CD4-positive, alpha-beta T cell treated with Interleukin-15 for 4 hours (primary cell): ENCODE data around the gene ZNF385C.

Experiments
- DNase-seq: peaks from one replicate; pipeline ENCODE4 v3.0.0-alpha.2; 2020; ENCODE audit warnings: low spot score

ZNF385C gene

DNA sequence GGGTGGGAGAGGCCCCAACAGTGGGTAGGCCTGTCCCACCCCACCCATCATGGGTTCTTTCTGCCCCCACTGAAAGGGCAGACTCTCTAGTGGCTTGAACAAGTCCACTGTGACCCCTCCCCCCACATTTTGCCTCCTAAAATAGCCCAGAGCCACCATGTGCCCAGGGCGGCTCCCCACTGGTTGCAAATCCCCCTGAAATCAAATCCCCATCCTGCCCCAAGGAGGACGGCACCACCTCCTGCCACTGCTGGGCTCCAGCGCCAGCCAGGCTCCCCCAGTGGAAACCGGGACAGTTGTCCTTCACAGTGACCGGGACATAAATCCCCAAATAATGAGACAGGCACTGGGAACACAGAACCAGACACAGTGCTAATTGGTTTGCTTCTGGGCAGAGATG is 20.5 kb downstream of the ZNF385C start:
- DNase-seq = no peak

DNA sequence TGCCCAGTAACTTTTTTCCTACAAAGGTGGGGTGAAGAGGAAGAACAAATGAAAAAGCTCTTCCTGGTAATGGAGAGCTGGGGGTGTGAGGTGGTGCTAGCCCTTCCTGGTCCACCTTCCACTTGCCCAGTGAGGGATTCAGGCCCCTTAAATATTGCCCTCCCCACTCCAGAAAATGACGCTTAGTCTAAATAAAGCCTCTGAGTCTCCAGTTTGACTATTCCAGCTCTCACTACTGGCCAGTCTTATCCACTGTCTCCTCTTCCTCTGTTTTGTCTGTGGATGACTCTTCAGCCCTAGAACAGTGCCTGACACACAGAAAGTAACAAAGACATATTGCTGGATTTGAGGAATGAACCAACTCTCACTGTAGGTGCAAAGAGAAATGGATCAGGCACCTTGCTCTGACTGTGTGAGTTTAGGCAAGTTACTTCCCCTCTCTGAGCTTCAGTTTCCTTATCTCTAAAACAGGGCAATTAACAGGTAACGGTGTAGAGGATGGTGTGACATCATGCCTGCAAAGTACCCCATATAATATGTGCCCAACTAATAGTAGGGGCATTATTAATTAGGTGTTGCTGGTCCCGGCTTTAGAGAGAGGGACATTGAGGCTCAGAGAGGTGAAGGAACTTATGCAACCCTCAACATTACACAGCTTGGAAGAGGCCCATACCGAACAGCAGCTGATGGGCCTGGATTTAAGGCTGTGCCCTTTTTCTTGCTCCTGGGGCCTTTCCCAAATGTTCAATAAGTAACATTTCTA is 21.3 kb downstream of the ZNF385C start:
- DNase-seq = no peak

DNA sequence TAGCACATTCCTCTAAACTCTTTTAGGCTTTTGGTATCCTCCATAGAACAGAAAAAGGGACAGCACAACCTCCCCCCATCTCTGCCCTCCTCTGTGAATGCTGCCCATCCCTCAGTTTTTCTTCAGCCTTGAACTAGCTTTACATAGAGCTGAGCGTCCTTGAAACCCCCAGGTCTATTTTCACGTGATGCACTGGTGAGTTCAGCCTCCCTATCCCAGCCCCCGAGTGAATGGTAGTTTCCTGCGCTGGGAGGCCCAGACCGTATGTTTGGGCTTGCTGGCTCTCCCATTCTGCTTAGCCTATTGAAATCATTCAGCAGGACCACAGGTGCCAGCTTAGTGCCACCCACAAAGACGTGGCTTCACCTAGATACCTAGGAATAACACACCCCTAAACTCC is 22.5 kb downstream of the ZNF385C start:
- no peak for DNase-seq

DNA sequence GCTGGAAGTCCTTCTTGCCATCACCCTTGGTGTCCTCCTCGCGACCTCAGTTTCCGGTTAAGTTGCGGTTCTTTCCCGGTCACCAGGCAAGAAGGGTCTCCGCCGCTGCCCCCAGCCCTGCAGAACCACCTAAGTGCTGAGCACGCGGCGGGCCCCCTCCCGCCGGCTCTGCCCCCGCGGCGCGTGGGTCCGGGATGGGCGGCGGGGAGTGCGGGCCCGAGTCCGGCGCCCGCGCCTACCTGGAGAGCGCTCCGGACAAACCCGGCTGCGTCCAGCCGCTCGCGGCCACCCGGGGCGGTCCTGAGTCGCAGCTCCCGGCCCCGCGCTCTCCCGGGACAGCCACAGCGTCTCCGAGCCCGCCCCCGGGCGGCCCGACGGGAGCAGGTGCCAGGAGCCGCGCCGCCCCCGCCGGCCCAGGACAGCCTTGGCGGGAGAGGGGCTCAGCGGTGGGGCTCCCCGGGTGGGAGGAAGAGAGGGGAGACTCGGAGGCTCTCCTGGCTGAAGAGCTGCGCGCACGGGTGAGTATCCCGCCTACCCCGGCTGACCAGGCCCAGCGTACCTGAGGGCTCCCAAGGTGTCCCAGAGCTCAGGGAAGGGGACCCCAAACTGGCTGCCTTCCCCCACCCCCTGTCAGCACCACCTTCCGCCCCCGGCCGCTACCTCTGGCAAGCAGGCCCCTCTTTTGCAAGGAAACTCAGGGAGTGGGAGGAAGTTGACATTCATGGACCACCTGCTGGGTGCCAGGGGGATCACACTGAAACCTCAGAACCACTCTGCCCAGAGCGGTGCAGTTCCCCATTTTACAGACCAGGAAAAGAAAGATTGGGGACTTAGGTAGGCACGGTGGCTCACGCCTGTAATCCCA is 25.7 kb downstream of the ZNF385C start:
- DNase-seq = no peak

DNA sequence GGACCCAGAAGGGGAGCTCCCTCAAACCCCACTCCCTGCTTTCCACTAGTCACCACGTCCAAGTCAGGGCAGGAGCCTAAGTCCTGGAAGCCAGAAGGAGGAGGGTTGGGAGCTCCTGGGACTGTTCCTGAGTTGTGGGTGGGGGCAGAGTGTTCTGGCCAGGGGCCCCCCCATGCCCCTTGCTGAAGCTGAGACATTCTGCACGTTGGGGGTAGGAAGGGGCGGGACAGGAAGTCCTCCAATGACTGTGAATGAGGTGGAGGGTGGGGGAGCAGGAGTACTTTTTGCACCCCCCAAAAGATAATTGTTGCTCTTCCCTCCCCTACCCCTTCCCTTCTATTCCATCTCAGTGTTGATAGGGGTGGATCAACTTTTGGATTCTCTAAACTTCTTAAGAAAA is 26.5 kb downstream of the ZNF385C start:
- no peak for DNase-seq

DNA sequence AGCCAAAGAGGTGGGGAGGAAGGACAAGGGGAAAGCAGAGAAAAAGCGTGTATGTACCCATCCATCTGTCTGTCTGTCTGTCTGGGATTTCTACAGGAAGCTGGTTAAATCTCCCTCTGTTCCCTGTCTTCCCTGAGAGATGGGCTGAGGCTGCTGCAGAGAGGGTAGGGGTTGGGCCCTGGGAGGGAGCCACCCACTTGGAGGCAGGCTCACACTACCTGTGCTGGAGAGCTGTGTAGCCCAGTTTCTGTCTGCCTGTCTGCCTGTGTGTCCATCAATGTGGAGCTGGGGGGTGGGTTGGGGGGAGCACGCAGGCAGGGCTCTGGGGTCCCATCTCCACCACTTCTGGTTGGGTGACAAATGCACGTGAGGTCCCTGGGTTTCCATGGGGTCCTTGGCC is 29.3 kb downstream of the ZNF385C start:
- DNase-seq = no peak

DNA sequence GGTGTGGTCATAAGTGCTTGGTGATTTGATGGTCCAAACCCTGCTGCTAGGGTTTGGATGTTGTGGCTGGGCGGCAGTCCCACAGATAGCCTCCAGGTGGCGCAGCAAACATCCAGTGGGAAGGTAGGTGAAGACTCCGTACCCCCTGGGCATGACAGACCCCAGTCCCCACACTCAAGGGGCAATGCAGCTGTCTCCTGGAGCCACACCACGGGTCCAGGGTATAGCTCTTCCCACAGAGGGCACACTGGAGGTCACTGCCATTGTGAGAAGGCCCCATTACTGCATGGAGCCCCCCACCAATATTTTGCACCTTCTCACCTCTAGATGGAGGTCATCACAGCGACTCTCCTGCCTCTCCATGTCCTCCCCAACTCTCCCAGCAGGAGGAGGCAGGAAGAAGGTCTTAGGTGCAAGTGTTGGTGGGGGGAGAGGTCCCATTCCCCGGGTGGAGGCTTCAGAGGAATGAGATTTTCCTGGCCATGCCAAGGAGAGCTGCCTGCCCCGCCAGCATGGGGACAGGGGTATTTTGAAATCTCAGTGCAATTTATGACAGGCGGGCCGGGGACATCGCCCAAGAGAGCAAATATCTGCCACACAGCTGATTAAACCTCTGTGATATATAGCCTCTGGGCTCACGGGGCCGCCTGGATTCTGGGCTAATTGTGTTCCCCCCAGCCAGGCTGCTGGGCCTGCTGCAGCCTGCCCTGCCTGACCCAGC is 30.7 kb downstream of the ZNF385C start:
- peak; percentile 73 for DNase-seq

DNA sequence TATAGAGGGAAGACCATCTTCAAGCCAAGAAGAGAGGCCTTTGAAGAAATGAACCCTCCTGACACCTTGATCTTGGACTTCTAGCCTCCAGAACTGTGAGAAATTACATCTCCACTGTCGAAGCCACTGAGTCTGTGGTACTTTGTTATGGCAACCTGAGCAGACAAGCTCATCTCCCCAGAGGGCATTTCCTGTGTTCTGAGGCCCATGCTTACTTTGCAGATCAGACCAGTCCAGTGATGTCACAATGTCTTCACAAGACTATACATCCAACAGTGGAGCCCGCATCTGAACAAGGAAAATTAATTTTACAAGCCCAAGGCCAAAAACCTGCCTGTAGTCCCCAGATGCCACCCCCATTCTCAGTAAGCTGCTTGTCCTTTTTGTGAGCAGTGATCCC is 33.1 kb downstream of the ZNF385C start:
- no peak for DNase-seq

DNA sequence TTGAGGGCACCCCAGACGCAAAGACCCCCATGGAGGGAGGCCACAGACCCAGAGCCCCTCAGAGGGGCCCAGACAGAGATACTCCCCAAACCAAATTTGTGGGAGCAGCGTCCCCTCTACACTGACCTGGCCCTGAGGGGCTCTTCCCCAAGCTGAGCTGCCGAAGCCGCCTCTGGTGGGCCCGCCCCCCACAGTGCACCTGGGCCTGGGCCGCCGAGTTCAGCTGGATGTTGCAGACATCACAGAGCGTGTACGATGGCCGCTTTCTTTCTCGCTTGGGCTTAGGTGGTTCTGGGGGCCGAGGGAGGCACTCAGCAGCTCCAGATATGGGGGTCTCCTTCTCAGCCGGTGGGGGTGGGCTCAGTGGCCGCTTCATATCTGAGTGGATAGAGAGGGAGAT is 35.6 kb downstream of the ZNF385C start:
- DNase-seq = no peak

DNA sequence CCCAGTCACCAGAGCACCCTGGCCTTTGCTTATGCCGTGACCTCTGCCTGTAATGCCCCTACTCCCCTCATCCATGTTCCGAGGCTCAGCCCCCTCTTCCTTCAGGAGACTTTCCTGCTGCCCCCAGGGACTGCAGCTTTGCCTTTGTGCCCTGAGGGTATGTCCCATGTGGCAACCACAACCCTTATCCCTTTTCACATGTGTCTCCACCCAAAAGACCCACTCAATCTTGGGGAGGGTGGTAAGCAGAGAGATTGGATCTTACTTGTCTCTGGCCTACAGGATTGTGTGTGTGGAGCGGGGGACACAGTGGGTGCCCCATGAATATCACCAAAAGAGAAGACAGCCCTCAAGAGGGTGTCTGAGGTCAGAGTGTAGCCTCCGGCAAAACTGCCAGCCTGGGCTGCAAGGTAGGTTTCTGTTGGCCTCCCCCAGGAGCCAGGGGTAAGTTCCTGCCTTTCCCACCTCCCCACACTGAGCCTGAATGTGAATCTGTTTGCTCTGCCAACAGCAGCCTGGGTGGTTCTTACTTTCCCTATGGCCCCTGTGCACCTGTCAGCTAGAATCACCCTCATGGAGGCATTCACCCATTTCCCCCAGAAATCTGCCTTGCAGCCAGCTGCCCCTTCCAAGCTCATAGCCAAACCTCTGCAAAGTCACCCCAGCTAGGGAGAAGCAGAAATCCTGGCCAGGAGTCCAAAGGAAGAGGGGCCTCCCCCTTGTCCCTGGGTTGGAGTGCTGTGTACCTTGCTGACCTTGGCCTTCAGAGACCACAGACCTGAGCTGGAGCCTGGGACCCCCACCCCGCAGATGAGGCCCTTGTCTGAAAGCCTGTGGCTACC is 36.4 kb downstream of the ZNF385C start:
- no peak for DNase-seq

DNA sequence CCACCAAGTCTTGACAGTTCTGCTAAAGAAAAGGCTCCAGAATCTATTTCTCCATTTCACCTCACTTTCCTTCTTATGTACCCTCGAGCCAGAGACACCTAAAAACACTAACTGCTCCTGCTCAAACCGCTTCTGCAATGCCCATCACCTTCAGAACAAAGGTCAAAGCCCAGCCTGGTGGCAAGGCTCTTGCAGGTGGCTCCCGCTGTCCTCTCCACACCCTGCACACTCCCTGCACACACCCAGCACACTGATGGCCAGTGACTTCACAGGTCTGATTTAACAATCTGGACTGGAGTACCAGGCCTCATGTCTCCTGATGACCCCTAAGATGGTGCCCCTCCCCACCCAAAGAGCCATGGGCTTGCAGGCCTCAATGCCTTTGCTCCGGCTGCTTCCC is 38.0 kb downstream of the ZNF385C start:
- no peak for DNase-seq

DNA sequence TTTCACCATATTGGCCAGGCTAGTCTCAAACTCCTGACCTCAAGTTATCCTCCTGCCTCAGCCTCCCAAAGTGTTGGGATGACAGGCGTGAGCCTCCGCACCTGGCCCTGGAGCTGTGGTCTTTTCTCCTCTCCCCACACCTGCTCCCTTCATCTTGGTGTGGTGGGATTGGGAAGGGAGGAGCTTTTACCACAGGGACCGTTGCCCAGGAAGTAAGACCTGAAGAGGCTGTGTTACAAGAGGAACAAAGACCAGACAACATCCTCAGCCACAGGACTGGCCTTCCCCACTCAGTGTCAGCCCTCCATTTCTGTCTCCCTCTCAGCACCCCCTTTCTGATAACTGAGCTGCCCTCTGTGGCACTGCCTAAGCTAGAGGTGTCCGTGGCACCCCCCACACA is 38.5 kb downstream of the ZNF385C start:
- no peak for DNase-seq

DNA sequence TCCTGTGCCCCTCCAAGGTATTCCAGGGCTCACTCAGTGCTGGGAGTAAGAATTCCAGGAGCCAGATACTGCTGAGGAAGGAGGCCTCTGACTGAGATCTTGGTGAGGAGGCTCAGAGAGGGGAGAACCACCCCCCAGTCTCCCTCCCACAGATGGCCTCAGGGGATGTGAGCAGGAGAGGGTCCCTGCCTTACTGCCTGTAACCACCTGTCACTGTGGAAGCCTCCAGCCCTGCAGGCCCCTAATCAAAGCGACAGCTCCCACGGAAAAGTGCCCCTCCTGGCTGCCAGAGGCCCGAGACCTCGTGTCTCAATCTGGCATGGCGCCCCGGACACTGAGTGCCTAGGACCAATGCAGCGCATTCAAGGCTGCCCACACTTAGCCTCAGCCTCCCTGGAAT is 40.2 kb downstream of the ZNF385C start:
- no peak for DNase-seq

DNA sequence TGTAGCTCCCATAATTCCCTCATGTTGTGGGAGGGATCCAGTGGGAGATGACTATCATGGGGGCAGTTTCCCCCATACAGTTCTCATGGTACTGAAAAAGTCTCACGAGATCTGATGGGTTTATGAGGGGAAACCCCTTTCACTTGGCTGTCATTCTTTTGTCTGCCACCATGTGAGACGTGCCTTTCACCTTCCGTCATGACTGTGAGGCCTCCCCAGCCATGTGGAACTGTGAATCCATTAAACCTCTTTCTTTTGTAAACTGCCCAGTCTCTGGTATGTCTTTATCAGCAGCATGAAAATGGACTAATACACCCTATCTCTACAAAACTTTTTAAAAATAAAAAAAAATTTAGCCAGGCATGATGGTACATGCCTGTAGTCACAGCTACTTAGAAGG is 41.6 kb downstream of the ZNF385C start:
- no peak for DNase-seq

DNA sequence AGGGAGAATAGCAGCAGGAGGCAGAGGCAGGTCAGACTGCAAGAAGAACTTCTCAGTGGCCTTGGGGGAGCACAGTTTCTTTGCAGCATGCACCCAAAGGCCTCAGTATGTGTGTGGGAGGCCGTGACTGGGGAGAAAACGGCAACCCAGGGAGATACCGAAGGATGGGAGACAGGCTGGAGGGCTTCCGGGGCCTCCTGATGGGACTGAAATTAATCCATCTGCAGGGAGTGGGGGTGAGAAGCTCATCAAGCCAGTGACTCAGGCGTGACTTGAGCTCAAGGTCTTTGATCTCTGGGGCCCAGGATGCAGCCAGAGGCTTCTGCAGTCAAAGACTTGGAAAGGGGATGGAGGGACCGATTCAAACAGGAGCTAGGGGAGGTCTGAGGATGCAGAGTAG is 42.8 kb downstream of the ZNF385C start:
- no peak for DNase-seq

DNA sequence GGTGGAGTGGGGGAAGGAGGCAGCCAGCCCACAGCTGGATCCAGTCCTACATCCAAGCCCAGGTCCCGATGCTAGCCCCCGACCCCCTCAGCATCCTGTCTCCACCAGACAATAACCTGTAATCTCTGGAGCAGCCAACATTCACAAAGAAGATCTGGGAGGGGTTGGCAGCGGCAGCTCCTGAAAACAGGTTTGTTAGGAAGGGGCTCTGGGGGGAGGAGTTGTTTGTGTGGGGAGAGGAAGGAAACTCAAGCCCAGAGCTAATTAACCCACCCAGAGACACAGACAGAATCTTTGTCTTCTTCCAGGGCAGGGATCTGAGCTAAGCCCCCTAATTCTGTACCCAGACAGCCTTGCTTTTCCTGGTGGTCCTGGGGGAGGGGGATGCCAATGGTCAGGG is 43.2 kb downstream of the ZNF385C start:
- no peak for DNase-seq

DNA sequence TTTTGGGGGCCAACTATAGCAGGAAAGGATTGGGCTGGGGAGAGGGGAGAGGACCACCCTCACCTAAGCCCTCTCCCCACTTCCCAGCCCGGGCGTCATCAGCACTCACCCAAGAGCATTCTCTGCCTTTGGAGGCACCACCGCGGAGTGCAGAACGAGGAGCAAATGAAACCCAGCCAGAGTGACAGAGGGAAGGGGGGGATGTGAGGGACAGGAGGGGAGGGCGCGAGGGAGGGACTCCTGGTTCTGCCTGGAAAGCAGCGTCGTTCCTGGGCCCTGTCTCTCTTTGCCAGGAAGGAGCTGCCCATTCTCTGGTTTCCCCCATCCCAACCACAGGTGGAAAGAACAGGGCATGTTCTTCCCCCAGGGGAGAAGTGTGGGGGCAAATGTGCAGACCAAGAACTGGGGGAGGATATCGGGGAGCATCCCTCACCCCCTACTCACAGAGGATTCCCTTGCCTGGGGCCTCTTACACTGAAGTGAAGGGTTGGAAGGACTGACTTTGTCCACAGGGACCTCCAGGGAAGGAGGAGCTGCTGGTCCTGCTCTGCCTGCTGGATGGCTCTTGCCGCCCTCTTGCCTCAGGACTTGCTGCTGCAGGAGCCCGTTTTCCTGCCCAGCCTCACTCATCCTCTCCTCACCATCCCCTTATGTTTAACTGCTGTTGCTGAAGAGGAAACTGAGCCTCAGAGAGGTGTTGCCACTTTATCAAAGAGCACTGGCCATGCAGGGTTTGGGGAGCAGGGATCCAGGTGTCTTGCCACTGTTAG is 44.4 kb downstream of the ZNF385C start:
- DNase-seq = no peak

DNA sequence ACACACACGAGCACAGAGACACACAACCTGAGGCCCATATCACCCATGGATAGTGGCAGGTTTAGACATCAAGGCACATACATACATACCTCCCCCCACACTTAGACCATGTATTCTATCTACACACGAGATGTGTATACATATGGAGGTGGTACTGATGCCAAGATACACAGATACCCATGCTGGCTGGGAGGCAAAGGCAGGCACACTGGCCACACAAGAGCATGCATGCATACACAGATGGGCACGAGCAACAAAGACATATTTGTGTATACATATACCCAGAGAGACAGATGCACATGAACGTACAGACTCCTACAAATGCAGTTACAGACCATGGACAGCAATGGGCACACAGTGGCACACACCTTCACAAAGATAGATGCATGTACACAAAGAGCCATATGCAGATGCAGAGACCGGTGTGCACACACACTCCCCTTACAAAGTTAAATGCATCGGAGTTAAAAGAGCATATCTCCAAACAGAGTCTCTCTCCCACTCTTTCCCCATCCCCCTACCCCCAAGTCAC is 45.9 kb downstream of the ZNF385C start:
- DNase-seq = no peak

DNA sequence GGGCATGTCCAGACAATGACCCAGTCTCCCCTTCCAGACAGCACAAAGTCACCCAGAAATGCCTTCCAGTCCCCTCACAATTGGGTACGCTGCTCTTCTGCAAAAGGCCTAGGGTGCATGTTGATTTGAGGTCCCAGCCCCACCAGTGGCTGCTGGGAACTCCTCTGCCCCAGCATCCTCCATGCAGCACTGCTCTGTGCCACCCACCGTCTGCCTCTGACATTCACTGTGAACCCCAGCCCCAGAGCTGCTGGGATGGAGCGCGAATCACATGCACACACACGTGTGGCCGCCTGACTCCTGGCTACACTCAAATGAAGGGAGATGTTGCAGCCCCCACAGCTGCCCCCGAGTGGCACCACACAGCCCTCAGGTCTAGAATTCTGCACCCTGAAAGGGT is 46.6 kb downstream of the ZNF385C start:
- DNase-seq = no peak

DNA sequence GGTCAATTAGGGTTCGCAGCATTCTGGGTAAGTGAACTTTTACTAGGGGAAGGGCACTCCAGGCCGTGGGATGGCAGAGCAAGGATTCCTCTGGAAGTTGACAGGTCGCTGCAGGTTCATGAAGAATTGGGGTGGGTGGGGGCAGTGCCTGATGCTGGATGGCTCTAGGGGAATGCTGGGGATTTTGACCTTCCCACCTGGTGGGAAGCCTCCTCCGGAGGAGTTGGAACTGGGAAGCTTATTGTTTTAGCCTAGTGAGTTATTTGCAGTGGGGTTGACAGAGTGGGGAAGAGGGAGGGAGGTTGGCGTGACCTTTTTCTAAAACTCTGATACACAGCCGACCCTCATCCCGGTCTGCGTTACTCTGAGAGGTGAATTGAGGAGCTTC is 47.3 kb downstream of the ZNF385C start:
- no peak for DNase-seq
